A549 (cell line): ENCODE measurements around the gene ANKRD37.
"Not testable (repeated sequence)": the region's sequence is repeated elsewhere in the genome, so short reads cannot be mapped to it uniquely, and the experiment has no call there.

ENCODE experiments used
- CTCF ChIP-seq: fragments of >200 bp; sonication (Bioruptor Twin); formaldehyde crosslinking; IDR thresholded peaks from 3 replicates; pipeline ENCODE4 v1.5.1; 2016
- MAX ChIP-seq: IDR thresholded peaks from 2 replicates; pipeline ENCODE4 v1.6.1; 2012
- POLR2A ChIP-seq: IDR thresholded peaks from 2 replicates; pipeline ENCODE4 v1.6.1; 2012; ENCODE audit warnings: mild to moderate bottlenecking, low read length
- RAD21 ChIP-seq, 2 experiments: fragments of >200 bp in 1 of 2; sonication (Bioruptor Twin) in 1 of 2; formaldehyde crosslinking in 1 of 2; IDR thresholded peaks in 1 of 2; conservative IDR thresholded peaks in 1 of 2; 2 replicates in 1 of 2; 3 replicates in 1 of 2; pipeline ENCODE4 v1.6.1; 2012 to 2018; ENCODE audit warnings: inconsistent platforms in 1 of 2

- TF ChIP-seq CTCF; RAD21 (conservative IDR thresholded peaks at IDR 0.05 in 1 of 2, IDR thresholded peaks at IDR 0.05 in 1 of 2); POLR2A; MAX: not testable (repeated sequence)
These were observed 34.1 kb upstream of the ANKRD37 start for GRCh38 chr4:185362570-185362969.
